ENCODE data around the gene PCSK1. TPM values are rescaled to one million over a fixed set of nuclear protein-coding genes. Genes with fewer than 3 reads are reported as not detected.
"Not testable (repeated sequence)": the region's sequence is repeated elsewhere in the genome, so short reads cannot be mapped to it uniquely, and the experiment has no call there.

Gene PCSK1
- total RNA-seq, 2 donors from 2014 or later, result not detected

GRCh38 chr5:96408210-96408777 is 24.8 kb downstream of the PCSK1 start:
- no peak for DNase-seq (ENCODE audit: low spot score)
- H3K36me3 Mint-ChIP-seq, result no peaks in the 10 kb centered on the region
- H3K4me3 Mint-ChIP-seq, result no peak overlapping the region
- H3K9me3 Mint-ChIP-seq, result no peaks in the 10 kb centered on the region
- peaks cover 11 to 26% of the 10 kb centered on the region in 2 donors for H3K27me3 Mint-ChIP-seq
- no peak overlapping the region for H3K27ac Mint-ChIP-seq
- ATAC-seq, result no peak
- H3K4me1 Mint-ChIP-seq (ENCODE audit: low read depth in 2 of 2), result no peaks in the 10 kb centered on the region

GRCh38 chr5:96407436-96407835 is 25.6 kb downstream of the PCSK1 start:
- no peak for DNase-seq (ENCODE audit: low spot score)
- H3K27me3 Mint-ChIP-seq, result peaks cover 11 to 26% of the 10 kb centered on the region in 2 donors
- H3K27ac Mint-ChIP-seq, result no peak overlapping the region
- no peaks in the 10 kb centered on the region for H3K36me3 Mint-ChIP-seq
- H3K4me3 Mint-ChIP-seq, result no peak overlapping the region
- H3K4me1 Mint-ChIP-seq (ENCODE audit: low read depth in 2 of 2), result no peaks in the 10 kb centered on the region
- H3K9me3 Mint-ChIP-seq, result no peaks in the 10 kb centered on the region
- no peak for ATAC-seq

GRCh38 chr5:96404191-96404867 is 28.7 kb downstream of the PCSK1 start:
- no peak for DNase-seq (ENCODE audit: low spot score)
- Mint-ChIP-seq H3K36me3 (no peaks in the 10 kb centered on the region), H3K4me3 (no peak overlapping the region), H3K27me3 (peaks cover 9 to 19% of the 10 kb centered on the region in 2 donors), H3K27ac (no peak overlapping the region), H3K4me1 (ENCODE audit: low read depth in 2 of 2) (no peaks in the 10 kb centered on the region), H3K9me3 (no peaks in the 10 kb centered on the region)
- no peak for ATAC-seq

GRCh38 chr5:96402500-96402899 is 30.5 kb downstream of the PCSK1 start:
- H3K4me1 Mint-ChIP-seq (ENCODE audit: low read depth in 2 of 2), result no peaks in the 10 kb centered on the region
- H3K36me3 Mint-ChIP-seq, result no peaks in the 10 kb centered on the region
- peak in 1 of 2 donors; percentile 21 for ATAC-seq
- no peak for DNase-seq (ENCODE audit: low spot score)
- H3K27me3 Mint-ChIP-seq, result peaks cover 15 to 20% of the 10 kb centered on the region in 2 donors
- no peak overlapping the region for H3K27ac Mint-ChIP-seq
- no peaks in the 10 kb centered on the region for H3K9me3 Mint-ChIP-seq
- no peak overlapping the region for H3K4me3 Mint-ChIP-seq

- Mint-ChIP-seq H3K36me3 (no peaks in the 10 kb centered on the region), H3K27me3 (peaks cover 7 to 14% of the 10 kb centered on the region in 2 donors), H3K4me3 (no peak overlapping the region), H3K27ac (no peak overlapping the region), H3K9me3 (no peaks in the 10 kb centered on the region), H3K4me1 (ENCODE audit: low read depth in 2 of 2) (no peaks in the 10 kb centered on the region)
- ATAC-seq (no peak), DNase-seq (ENCODE audit: low spot score) (no peak)
Observed at GRCh38 chr5:96396878-96397277, 36.2 kb downstream of the PCSK1 start.

- not testable (repeated sequence) for H3K4me1 Mint-ChIP-seq (ENCODE audit: low read depth in 2 of 2); H3K27ac Mint-ChIP-seq; H3K9me3 Mint-ChIP-seq; ATAC-seq; DNase-seq (ENCODE audit: low spot score); H3K4me3 Mint-ChIP-seq; H3K36me3 Mint-ChIP-seq
- peaks cover 7 to 14% of the 10 kb centered on the region in 2 donors for H3K27me3 Mint-ChIP-seq
Observed at GRCh38 chr5:96395295-96395694, 37.8 kb downstream of the PCSK1 start.

- H3K9me3 Mint-ChIP-seq, result no peaks in the 10 kb centered on the region
- H3K27me3 Mint-ChIP-seq, result peaks cover 20% of the 10 kb centered on the region in 2 donors
Observed at GRCh38 chr5:96391921-96392320, 41.1 kb downstream of the PCSK1 start.

GRCh38 chr5:96388176-96388575 is 44.9 kb downstream of the PCSK1 start:
- Mint-ChIP-seq H3K36me3 (no peaks in the 10 kb centered on the region), H3K27ac (no peak overlapping the region), H3K4me3 (no peak overlapping the region), H3K27me3 (peaks cover 24 to 30% of the 10 kb centered on the region in 2 donors), H3K9me3 (no peaks in the 10 kb centered on the region), H3K4me1 (ENCODE audit: low read depth in 2 of 2) (no peaks in the 10 kb centered on the region)
- no peak for ATAC-seq
- no peak for DNase-seq (ENCODE audit: low spot score)

More at GRCh38 chr5:96391921-96392320, 41.1 kb downstream of the PCSK1 start:
- Mint-ChIP-seq H3K27ac (no peak overlapping the region), H3K4me1 (ENCODE audit: low read depth in 2 of 2) (no peaks in the 10 kb centered on the region), H3K4me3 (no peak overlapping the region), H3K36me3 (no peaks in the 10 kb centered on the region)
- no peak for ATAC-seq
- DNase-seq (ENCODE audit: low spot score), result no peak

GRCh38 chr5:96387616-96388015 is 45.4 kb downstream of the PCSK1 start:
- no peaks in the 10 kb centered on the region for H3K4me1 Mint-ChIP-seq (ENCODE audit: low read depth in 2 of 2)
- H3K27me3 Mint-ChIP-seq, result peaks cover 28 to 30% of the 10 kb centered on the region in 2 donors
- DNase-seq (ENCODE audit: low spot score), result no peak
- H3K4me3 Mint-ChIP-seq, result no peak overlapping the region
- H3K27ac Mint-ChIP-seq, result no peak overlapping the region
- no peak for ATAC-seq
- H3K36me3 Mint-ChIP-seq, result no peaks in the 10 kb centered on the region
- no peaks in the 10 kb centered on the region for H3K9me3 Mint-ChIP-seq

- Mint-ChIP-seq H3K27ac (no peak overlapping the region), H3K4me1 (ENCODE audit: low read depth in 2 of 2) (no peaks in the 10 kb centered on the region), H3K9me3 (no peaks in the 10 kb centered on the region), H3K27me3 (peaks cover 30 to 36% of the 10 kb centered on the region in 2 donors), H3K36me3 (no peaks in the 10 kb centered on the region), H3K4me3 (no peak overlapping the region)
- no peak for ATAC-seq
- no peak for DNase-seq (ENCODE audit: low spot score)
Observed at GRCh38 chr5:96385538-96385937, 47.5 kb downstream of the PCSK1 start.

GRCh38 chr5:96384353-96384752 is 48.7 kb downstream of the PCSK1 start:
- ATAC-seq (no peak), DNase-seq (ENCODE audit: low spot score) (no peak)
- H3K36me3 Mint-ChIP-seq, result no peaks in the 10 kb centered on the region
- no peaks in the 10 kb centered on the region for H3K9me3 Mint-ChIP-seq
- no peak overlapping the region for H3K4me3 Mint-ChIP-seq
- H3K27me3 Mint-ChIP-seq, result peaks cover 21 to 32% of the 10 kb centered on the region in 2 donors
- H3K27ac Mint-ChIP-seq, result no peak overlapping the region
- no peaks in the 10 kb centered on the region for H3K4me1 Mint-ChIP-seq (ENCODE audit: low read depth in 2 of 2)

- no peak for DNase-seq (ENCODE audit: low spot score)
- H3K36me3 Mint-ChIP-seq, result no peaks in the 10 kb centered on the region
- H3K4me3 Mint-ChIP-seq, result no peak overlapping the region
- no peaks in the 10 kb centered on the region for H3K4me1 Mint-ChIP-seq (ENCODE audit: low read depth in 2 of 2)
- no peaks in the 10 kb centered on the region for H3K9me3 Mint-ChIP-seq
- no peak for ATAC-seq
- no peak overlapping the region for H3K27ac Mint-ChIP-seq
- H3K27me3 Mint-ChIP-seq, result peaks cover 16 to 28% of the 10 kb centered on the region in 2 donors
Observed at GRCh38 chr5:96381526-96381925, 51.5 kb downstream of the PCSK1 start.

GRCh38 chr5:96379896-96380295 is 53.2 kb downstream of the PCSK1 start:
- ATAC-seq, result no peak
- Mint-ChIP-seq H3K36me3 (no peaks in the 10 kb centered on the region), H3K27ac (no peak overlapping the region), H3K4me1 (ENCODE audit: low read depth in 2 of 2) (no peaks in the 10 kb centered on the region), H3K27me3 (peaks cover 13 to 25% of the 10 kb centered on the region in 2 donors), H3K4me3 (no peak overlapping the region), H3K9me3 (no peaks in the 10 kb centered on the region)
- no peak for DNase-seq (ENCODE audit: low spot score)

- ATAC-seq (no peak), DNase-seq (ENCODE audit: low spot score) (no peak)
- H3K27me3 Mint-ChIP-seq, result peaks cover 11 to 24% of the 10 kb centered on the region in 2 donors
- no peaks in the 10 kb centered on the region for H3K36me3 Mint-ChIP-seq
- H3K27ac Mint-ChIP-seq, result no peak overlapping the region
- H3K4me3 Mint-ChIP-seq, result no peak overlapping the region
- no peaks in the 10 kb centered on the region for H3K4me1 Mint-ChIP-seq (ENCODE audit: low read depth in 2 of 2)
- no peaks in the 10 kb centered on the region for H3K9me3 Mint-ChIP-seq
Observed at GRCh38 chr5:96377597-96377996, 55.5 kb downstream of the PCSK1 start.
